ENCODE results near the gene UBR1. TPM values are rescaled to one million over a fixed set of nuclear protein-coding genes. Genes with fewer than 3 reads are reported as not detected.

UBR1 gene
- total and polyA plus RNA-seq, 2 donors (not counting 3 experiments of a cell fraction or from before 2014, with no cell fraction given): 5.3 to 26.9 TPM

- no peaks in the 10 kb centered on the region for H3K9me3 ChIP-seq (replicated peaks; ENCODE audit: control insufficient read depth, insufficient read depth, low read length)
- H3K9me1 ChIP-seq (replicated peaks; ENCODE audit: control insufficient read depth, extremely low read depth, insufficient read depth, low read length): no peaks in the 10 kb centered on the region
- H3K4me1 ChIP-seq (ENCODE audit: control insufficient read depth, extremely low read depth, insufficient read depth, low read length): no peaks in the 10 kb centered on the region
- no peaks in the 10 kb centered on the region for H3K27me3 ChIP-seq (ENCODE audit: control insufficient read depth in 2 of 2, insufficient read depth in 2 of 2, low read length in 2 of 2)
- TF ChIP-seq MYC (IDR thresholded peaks at IDR 0.05; ENCODE audit: low read depth, low read length) (no peak), MAX (IDR thresholded peaks at IDR 0.05; ENCODE audit: insufficient read depth, insufficient read length) (no peak)
- intact Hi-C loops (cut with micrococcal nuclease) (no loop called here), dilution Hi-C loops (cut with MboI; ENCODE audit: extremely low pct_ligation_motif_present, low sequenced_read_pairs) (no loop called here)
- no peak for DNase-seq (ENCODE audit: low read depth, low spot score)
- FAIRE-seq: no peak
- H2AFZ ChIP-seq (ENCODE audit: low read depth, low read length): no peak overlapping the region
- H4K20me1 ChIP-seq (replicated peaks; ENCODE audit: control insufficient read depth, extremely low read depth, insufficient read depth, low read length): no peaks in the 10 kb centered on the region
- no TSS peak for BruUV-seq (replicated peaks)
- H3K36me3 ChIP-seq (ENCODE audit: control insufficient read depth in 2 of 2, extremely low read depth in 1 of 2, insufficient read depth in 2 of 2, low read length in 2 of 2): peaks cover 6 to 31% of the 10 kb centered on the region in 2 experiments
- ChIA-PET POLR2A (no interaction called here), CTCF (interaction anchor here (1.0 to 2.5 kb wide), 2 partner anchors 11 to 24 kb away, joined by 3 to 11 read pairs; no protein-coding TSS in a partner anchor)
- no peak overlapping the region for H3K4me2 ChIP-seq (ENCODE audit: insufficient read depth, low read length)
- no peak overlapping the region for H3K4me3 ChIP-seq (replicated peaks in 1 of 3; ENCODE audit: insufficient read depth in 1 of 3, low read depth in 1 of 3, low read length in 3 of 3)
- no peaks in the 10 kb centered on the region for H3K79me2 ChIP-seq (ENCODE audit: control insufficient read depth, insufficient read depth, low read length)
- H3K27ac ChIP-seq (ENCODE audit: insufficient read depth, low read depth, low read length): no peak overlapping the region
- H3K9ac ChIP-seq (replicated peaks; ENCODE audit: extremely low read depth, insufficient read depth, low read length): no peak overlapping the region
Observed at GRCh38 chr15:43071451-43071850, 34.4 kb downstream of the UBR1 start.

GRCh38 chr15:43070893-43071292 is 34.9 kb downstream of the UBR1 start:
- ChIA-PET POLR2A (no interaction called here), CTCF (interaction anchor here (1.0 to 2.5 kb wide), 2 partner anchors 11 to 23 kb away, joined by 3 to 11 read pairs; no protein-coding TSS in a partner anchor)
- Histone ChIP-seq H3K9me3 (replicated peaks; ENCODE audit: control insufficient read depth, insufficient read depth, low read length) (no peaks in the 10 kb centered on the region), H3K4me1 (ENCODE audit: control insufficient read depth, extremely low read depth, insufficient read depth, low read length) (no peaks in the 10 kb centered on the region), H3K27me3 (ENCODE audit: control insufficient read depth in 2 of 2, insufficient read depth in 2 of 2, low read length in 2 of 2) (no peaks in the 10 kb centered on the region), H3K79me2 (ENCODE audit: control insufficient read depth, insufficient read depth, low read length) (no peaks in the 10 kb centered on the region), H2AFZ (ENCODE audit: low read depth, low read length) (no peak overlapping the region), H3K4me3 (replicated peaks in 1 of 3; ENCODE audit: insufficient read depth in 1 of 3, low read depth in 1 of 3, low read length in 3 of 3) (no peak overlapping the region), H3K36me3 (ENCODE audit: control insufficient read depth in 2 of 2, extremely low read depth in 1 of 2, insufficient read depth in 2 of 2, low read length in 2 of 2) (peaks cover 6 to 32% of the 10 kb centered on the region in 2 experiments), H4K20me1 (replicated peaks; ENCODE audit: control insufficient read depth, extremely low read depth, insufficient read depth, low read length) (no peaks in the 10 kb centered on the region), H3K9ac (replicated peaks; ENCODE audit: extremely low read depth, insufficient read depth, low read length) (no peak overlapping the region), H3K9me1 (replicated peaks; ENCODE audit: control insufficient read depth, extremely low read depth, insufficient read depth, low read length) (no peaks in the 10 kb centered on the region), H3K4me2 (ENCODE audit: insufficient read depth, low read length) (no peak overlapping the region), H3K27ac (ENCODE audit: insufficient read depth, low read depth, low read length) (no peak overlapping the region)
- no TSS peak for BruUV-seq (replicated peaks)
- dilution Hi-C loops (cut with MboI; ENCODE audit: extremely low pct_ligation_motif_present, low sequenced_read_pairs) (no loop called here), intact Hi-C loops (cut with micrococcal nuclease) (no loop called here)
- DNase-seq (ENCODE audit: low read depth, low spot score) (no peak), FAIRE-seq (no peak)
- TF ChIP-seq JUN (IDR thresholded peaks at IDR 0.05; ENCODE audit: borderline replicate concordance, insufficient read depth, insufficient read length, low read depth): no peak
- TF ChIP-seq MAX (IDR thresholded peaks at IDR 0.05; ENCODE audit: insufficient read depth, insufficient read length): no peak
- no peak for TF ChIP-seq MYC (IDR thresholded peaks at IDR 0.05; ENCODE audit: low read depth, low read length)
- no peak for TF ChIP-seq POLR2AphosphoS5 (IDR thresholded peaks at IDR 0.05; ENCODE audit: insufficient read depth, low read depth, low read length)
- TF ChIP-seq FOS (IDR thresholded peaks at IDR 0.05; ENCODE audit: borderline replicate concordance, insufficient read depth, low read length): no peak
- no peak for TF ChIP-seq EZH2 (IDR thresholded peaks at IDR 0.05; ENCODE audit: borderline replicate concordance, low read depth, low read length, severe bottlenecking)
- TF ChIP-seq CTCF (IDR thresholded peaks at IDR 0.05; ENCODE audit: extremely low read depth in 1 of 2, insufficient read depth in 1 of 2, low read depth in 1 of 2, low read length in 2 of 2): no peak
- no peak for TF ChIP-seq GATA2 (IDR thresholded peaks at IDR 0.05; ENCODE audit: insufficient read depth, insufficient read length, low read depth, low read length)
- TF ChIP-seq POLR2A (IDR thresholded peaks at IDR 0.05; ENCODE audit: low read depth, low read length): no peak
